NCI-H187 (cell line): ENCODE measurements around the gene TRIM23.

Experiments
- DNase-seq, 2 experiments: peaks; one replicate each; lab custom pipeline; 2025; lab: John Stamatoyannopoulos, UW

Gene TRIM23

DNA sequence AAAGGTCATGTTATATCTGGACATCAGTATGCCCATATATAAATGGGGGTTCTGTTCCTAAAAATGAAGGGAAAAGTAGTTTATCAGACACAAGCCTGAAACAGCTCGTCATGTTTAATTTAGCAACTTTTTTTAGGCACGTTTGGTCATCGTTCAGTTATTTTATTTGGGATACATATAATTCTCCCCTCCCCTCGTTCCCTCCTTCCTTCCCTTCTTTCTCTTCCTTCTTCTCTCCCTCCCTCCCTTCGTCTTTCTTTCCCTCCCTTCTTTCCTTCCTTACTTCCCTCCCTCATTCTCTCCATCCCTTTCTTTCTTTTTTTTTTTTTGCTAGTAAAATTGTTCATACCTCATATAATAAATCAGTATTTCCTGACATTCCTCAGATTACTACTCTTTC, 57.6 kb downstream of the TRIM23 start:
- DNase-seq: no peak

DNA sequence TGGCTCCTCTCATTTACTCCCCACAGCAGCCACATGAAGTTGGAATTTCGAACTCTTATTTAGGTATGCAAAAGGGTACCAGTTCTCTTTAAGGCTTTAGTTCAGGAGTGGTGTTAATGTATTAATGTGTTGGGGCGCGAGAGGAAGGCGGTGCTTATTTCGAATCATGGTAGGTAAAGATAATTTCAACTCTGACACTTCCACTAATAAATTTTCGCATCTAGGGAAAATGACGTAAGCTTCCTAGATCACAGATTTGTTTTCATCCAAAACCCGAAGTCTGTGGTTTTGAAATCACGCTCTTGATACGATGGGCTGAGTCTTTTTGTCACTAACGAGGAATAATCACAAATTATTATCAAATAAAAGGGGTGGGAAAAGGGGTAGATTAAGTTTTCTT, 60.4 kb downstream of the TRIM23 start:
- no peak for DNase-seq

GRCh38 chr5:65562731-65563701, 61.1 kb downstream of the TRIM23 start, which contains the start of the genes CENPK and PPWD1:
Gene CENPK (minus strand): TSS chr5:65563168. CDS start chr5:65554907, 8,261 bp downstream.
Gene PPWD1 (plus strand): TSS chr5:65563296. CDS start chr5:65563311, 15 bp downstream.
- DNase-seq: peak; percentile 95 to 96

- DNase-seq: no peak
Measured at GRCh38 chr5:65556718-65557117, 67.4 kb downstream of the TRIM23 start.

GRCh38 chr5:65556181-65556580, 68.0 kb downstream of the TRIM23 start:
- DNase-seq: no peak

DNA sequence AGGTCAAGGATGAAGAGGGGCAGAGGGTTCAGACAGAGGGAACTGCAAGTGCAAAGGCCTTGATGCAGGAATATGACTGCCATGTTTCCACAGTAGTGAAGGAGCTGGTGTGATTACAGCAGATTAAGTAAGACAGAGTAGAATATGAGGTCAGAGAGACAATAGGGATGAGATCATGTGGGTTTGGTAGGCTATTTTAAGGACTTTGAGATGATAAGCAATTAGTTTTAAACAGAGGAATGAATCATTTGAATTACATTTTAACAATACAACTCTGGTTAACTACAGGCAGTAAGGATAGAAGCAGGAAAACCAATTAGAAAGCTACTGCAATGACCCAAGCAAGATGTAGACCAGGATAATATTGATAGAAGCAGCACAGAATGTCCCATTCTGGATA, 68.8 kb downstream of the TRIM23 start:
- DNase-seq: no peak

DNA sequence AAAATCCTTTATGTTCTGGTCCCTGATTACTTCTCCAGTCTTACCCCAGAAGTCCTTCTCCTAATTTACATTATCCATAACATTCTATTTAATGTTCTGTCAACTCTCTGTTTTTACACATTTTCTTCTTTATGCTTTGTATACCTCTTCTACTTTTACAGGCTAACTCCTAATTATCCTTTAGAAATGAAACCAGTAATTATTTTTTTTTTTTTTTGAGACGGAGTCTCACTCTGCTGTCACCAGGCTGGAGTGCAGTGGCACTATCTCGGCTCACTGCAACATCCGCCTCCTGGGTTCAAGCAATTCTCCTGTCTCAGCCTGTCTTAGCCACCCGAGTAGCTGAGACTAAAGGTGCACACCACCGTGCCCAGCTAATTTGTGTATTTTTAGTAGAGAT, 70.2 kb downstream of the TRIM23 start:
- no peak for DNase-seq

- DNase-seq: no peak
Measured at GRCh38 chr5:65548281-65548680, 75.9 kb downstream of the TRIM23 start.

GRCh38 chr5:65546141-65546540, 78.0 kb downstream of the TRIM23 start:
- DNase-seq: no peak

DNA sequence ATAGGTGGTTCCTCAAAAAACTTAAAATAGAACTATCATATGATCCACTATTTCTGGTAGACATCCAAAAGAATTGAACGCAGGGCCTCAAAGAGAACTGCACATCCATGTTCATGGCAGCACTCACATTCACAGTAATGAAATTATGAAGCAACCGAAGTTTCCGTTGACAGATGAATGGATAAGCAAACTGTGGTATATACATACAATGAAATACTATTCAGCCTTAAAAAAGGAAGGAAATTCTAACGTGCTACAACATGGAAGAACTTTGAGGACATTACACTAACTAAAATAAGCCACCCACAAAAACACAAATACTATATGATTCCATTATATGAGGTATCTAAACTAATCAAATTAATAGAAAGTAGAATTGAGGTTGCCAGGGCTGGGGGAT, 79.7 kb downstream of the TRIM23 start:
- DNase-seq: no peak

DNA sequence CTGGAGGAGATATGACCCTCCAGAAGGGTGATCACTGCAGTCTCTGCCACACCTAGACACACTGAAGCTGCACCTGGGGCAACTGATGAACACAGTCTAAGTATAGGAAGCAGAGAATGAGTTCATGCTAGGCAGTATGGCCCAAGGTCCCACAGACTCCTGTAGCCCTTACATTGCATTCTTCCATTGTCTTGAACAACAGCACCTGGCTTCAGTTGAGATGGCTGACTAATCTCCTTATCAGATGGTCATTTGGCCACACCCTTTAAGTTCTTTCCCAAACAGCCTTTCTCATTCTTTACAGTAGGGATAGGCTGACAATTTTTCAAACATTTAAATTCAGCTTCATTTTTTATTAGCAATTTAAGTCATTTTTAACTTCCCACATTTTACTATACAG, 84.3 kb downstream of the TRIM23 start:
- DNase-seq: no peak
